ENCODE measurements around the gene MXD3.
"Not testable (repeated sequence)": the region's sequence is repeated elsewhere in the genome, so short reads cannot be mapped to it uniquely, and the experiment has no call there.

MXD3 gene

GRCh38 chr5:177309351-177310191 lies 2.1 kb downstream of the MXD3 start:
- H3K4me3 ChIP-seq (ENCODE audit: low read depth, low read length), result peak overlapping the region; percentile 18
- no peak for DNase-seq (ENCODE audit: low read depth, low spot score)
- ChIA-PET POLR2A (interaction anchor here (2.1 kb wide), 1 partner anchor 187 kb away, joined by 15 read pairs; the partner anchor contains the start of gene PDLIM7), CTCF (interaction anchor here (0.6 to 17.1 kb wide), 46 partner anchors 8 to 238 kb away, joined by 3 to 261 read pairs (median 4); partner anchors contain the start of genes GRK6, LMAN2, PDLIM7 and PRR7)
- TF ChIP-seq CTCF (IDR thresholded peaks at IDR 0.05; ENCODE audit: insufficient read depth, low read length, missing control alignments), result peak; percentile 90

- no peak for DNase-seq (ENCODE audit: low read depth, low spot score)
- POLR2A ChIA-PET, result interaction anchor here (0.5 to 2.1 kb wide), 2 partner anchors 184 to 187 kb away, joined by 3 to 15 read pairs; partner anchors contain the start of gene PDLIM7
- TF ChIP-seq CTCF (IDR thresholded peaks at IDR 0.05; ENCODE audit: insufficient read depth, low read length, missing control alignments), result no peak
- no peak overlapping the region for H3K4me3 ChIP-seq (ENCODE audit: low read depth, low read length)
- CTCF ChIA-PET, result interaction anchor here (0.9 to 17.1 kb wide), 26 partner anchors 10 to 237 kb away, joined by 3 to 261 read pairs (median 5); partner anchors contain the start of genes GRK6, LMAN2, PDLIM7 and PRR7
These were observed 3.0 kb downstream of the MXD3 start for GRCh38 chr5:177308740-177309139.

- POLR2A ChIA-PET, result no interaction called here
- TF ChIP-seq CTCF (IDR thresholded peaks at IDR 0.05; ENCODE audit: insufficient read depth, low read length, missing control alignments), result no peak
- CTCF ChIA-PET, result interaction anchor here (0.9 to 17.1 kb wide), 14 partner anchors 8 to 195 kb away, joined by 3 to 261 read pairs (median 27); partner anchors contain the start of genes LMAN2, PDLIM7 and PRR7
- no peak overlapping the region for H3K4me3 ChIP-seq (ENCODE audit: low read depth, low read length)
- no peak for DNase-seq (ENCODE audit: low read depth, low spot score)
These were observed 3.9 kb downstream of the MXD3 start for GRCh38 chr5:177307544-177308363.

- no peak for TF ChIP-seq CTCF (IDR thresholded peaks at IDR 0.05; ENCODE audit: insufficient read depth, low read length, missing control alignments)
- no peak overlapping the region for H3K4me3 ChIP-seq (ENCODE audit: low read depth, low read length)
- DNase-seq (ENCODE audit: low read depth, low spot score), result no peak
- ChIA-PET POLR2A (no interaction called here), CTCF (interaction anchor here (1.2 to 17.1 kb wide), 6 partner anchors 9 to 194 kb away, joined by 3 to 261 read pairs (median 37); partner anchors contain the start of genes LMAN2 and PRR7)
These were observed 4.8 kb downstream of the MXD3 start for GRCh38 chr5:177306674-177307543.

- POLR2A ChIA-PET, result interaction anchor here (0.6 kb wide), 1 partner anchor 93 kb away, joined by 3 read pairs; no protein-coding TSS in a partner anchor
- CTCF ChIA-PET, result interaction anchor here (1.2 to 17.1 kb wide), 2 partner anchors 146 to 191 kb away, joined by 5 to 261 read pairs; partner anchors contain the start of gene PRR7
- H3K4me3 ChIP-seq (ENCODE audit: low read depth, low read length); DNase-seq (ENCODE audit: low read depth, low spot score): not testable (repeated sequence)
These were observed 5.5 kb downstream of the MXD3 start for GRCh38 chr5:177306103-177306640.

All from AG04449 (cell line).